Stimulated activated naive CD8-positive, alpha-beta T cell treated with anti-CD3 and anti-CD28 coated beads, Interleukin-15, Interleukin-2, amounts not matched to agents 100 U/mL and 50 U/mL, for 24 hours (primary cell): Measurements from ENCODE around the gene PTPRK.
"Not testable (repeated sequence)": the region's sequence is repeated elsewhere in the genome, so short reads cannot be mapped to it uniquely, and the experiment has no call there.

Source experiments
- ATAC-seq: fragments of 150-1000 bp; cut with Tn5 transposase; one replicate; pipeline ENCODE4 v1.10.0; 2021
- DNase-seq: peaks from one replicate; pipeline ENCODE4 v3.0.0; 2021

PTPRK gene

GRCh38 chr6:128438393-128438792, 82.0 kb downstream of the PTPRK start:
- ATAC-seq (no peak), DNase-seq (no peak)

- no peak for ATAC-seq
- no peak for DNase-seq
These were observed 82.7 kb downstream of the PTPRK start for GRCh38 chr6:128437685-128438084.

GRCh38 chr6:128434752-128435151, 85.6 kb downstream of the PTPRK start:
- ATAC-seq, DNase-seq: not testable (repeated sequence)

- ATAC-seq, result no peak
- no peak for DNase-seq
These were observed 88.0 kb downstream of the PTPRK start for GRCh38 chr6:128432394-128432793.

- DNase-seq (no peak), ATAC-seq (no peak)
These were observed 93.3 kb downstream of the PTPRK start for GRCh38 chr6:128427139-128427538.

GRCh38 chr6:128425856-128426255, 94.5 kb downstream of the PTPRK start:
- DNase-seq (no peak), ATAC-seq (no peak)

- ATAC-seq, result no peak
- DNase-seq, result no peak
These were observed 97.5 kb downstream of the PTPRK start for GRCh38 chr6:128422871-128423270.

- ATAC-seq, result no peak
These were observed 98.2 kb downstream of the PTPRK start for GRCh38 chr6:128422200-128422599.

GRCh38 chr6:128421788-128422187, 98.6 kb downstream of the PTPRK start:
- ATAC-seq (no peak), DNase-seq (no peak)

More at GRCh38 chr6:128422200-128422599, 98.2 kb downstream of the PTPRK start:
- DNase-seq, result no peak

- no peak for DNase-seq
- ATAC-seq, result no peak
These were observed 102.7 kb downstream of the PTPRK start for GRCh38 chr6:128417698-128418097.

- no peak for DNase-seq
- ATAC-seq, result no peak
These were observed 105.0 kb downstream of the PTPRK start for GRCh38 chr6:128415387-128415786.

GRCh38 chr6:128414943-128415342, 105.5 kb downstream of the PTPRK start:
- no peak for ATAC-seq
- DNase-seq, result no peak

- ATAC-seq (no peak), DNase-seq (no peak)
These were observed 107.1 kb downstream of the PTPRK start for GRCh38 chr6:128413291-128413690.

- DNase-seq (no peak), ATAC-seq (no peak)
These were observed 107.7 kb downstream of the PTPRK start for GRCh38 chr6:128412680-128413079.

GRCh38 chr6:128410584-128410983, 109.8 kb downstream of the PTPRK start:
- ATAC-seq (no peak), DNase-seq (no peak)

GRCh38 chr6:128409003-128409402, 111.4 kb downstream of the PTPRK start:
- no peak for ATAC-seq
- no peak for DNase-seq

GRCh38 chr6:128406453-128406852, 113.9 kb downstream of the PTPRK start:
- DNase-seq (no peak), ATAC-seq (no peak)

- DNase-seq (no peak), ATAC-seq (peak; percentile 46)
These were observed 116.6 kb downstream of the PTPRK start for GRCh38 chr6:128403618-128404444.

GRCh38 chr6:128400875-128401274, 119.5 kb downstream of the PTPRK start:
- no peak for DNase-seq

GRCh38 chr6:128397996-128398395, 122.4 kb downstream of the PTPRK start:
- no peak for ATAC-seq
- no peak for DNase-seq

More at GRCh38 chr6:128400875-128401274, 119.5 kb downstream of the PTPRK start:
- no peak for ATAC-seq

GRCh38 chr6:128395596-128395995, 124.8 kb downstream of the PTPRK start:
- ATAC-seq (no peak), DNase-seq (no peak)

- ATAC-seq, result no peak
- DNase-seq, result no peak
These were observed 125.2 kb downstream of the PTPRK start for GRCh38 chr6:128395188-128395587.

- ATAC-seq (no peak), DNase-seq (no peak)
These were observed 126.2 kb downstream of the PTPRK start for GRCh38 chr6:128394167-128394566.
